ENCODE results near the gene ZNF345.

DNA sequence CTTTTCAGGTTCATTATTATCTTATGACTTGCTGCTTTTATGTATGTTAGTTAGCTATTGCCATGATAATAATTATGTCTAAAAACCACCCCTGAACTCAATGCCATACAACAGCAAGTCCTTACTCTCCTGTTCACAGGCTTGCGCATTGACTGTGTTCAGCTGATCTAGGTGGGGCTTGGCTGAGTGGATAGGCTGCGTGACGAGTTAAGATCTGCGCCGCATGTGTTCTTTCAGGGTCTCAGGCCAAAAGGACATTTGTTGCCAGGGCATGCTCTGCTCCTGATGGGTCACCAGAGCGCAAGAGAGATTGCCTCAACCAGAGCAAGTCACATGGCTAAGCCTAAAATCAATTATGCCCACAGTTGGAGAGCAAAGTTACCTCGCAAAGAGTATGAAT lies 66.3 kb downstream of the ZNF345 start:
- TF ChIP-seq CTCF (conservative IDR thresholded peaks at IDR 0.05; ENCODE audit: low read depth, low read length) (no peak), EZH2 (IDR thresholded peaks at IDR 0.05; ENCODE audit: borderline replicate concordance, low read depth, low read length, poor library complexity, severe bottlenecking) (no peak)
